Astrocyte (in vitro differentiated cells and primary cell): Measurements from ENCODE around the gene POU2F1. TPM values are rescaled to one million over a fixed set of nuclear protein-coding genes. Genes with fewer than 3 reads are reported as not detected.

ENCODE experiments used
- DNase-seq: peaks from one replicate; pipeline ENCODE4 v3.0.0-alpha.2; 2010; ENCODE audit warnings: low read depth
- FAIRE-seq: peaks from 2 replicates; lab custom pipeline; 2011; peaks lifted over from hg19 to GRCh38; lab: Jason Lieb, UNC
- H2AFZ ChIP-seq: 2 replicates; pipeline ENCODE4 v1.6.0; 2012; ENCODE audit warnings: low read depth, low read length, inconsistent platforms
- H3K27ac ChIP-seq: 2 replicates; pipeline ENCODE4 v1.5.1; 2011; ENCODE audit warnings: low read depth, low read length, inconsistent platforms
- H3K27me3 ChIP-seq: 2 replicates; pipeline ENCODE4 v1.6.0; 2011; ENCODE audit warnings: low read length, inconsistent platforms; ENCODE audit not compliant: insufficient read depth
- H3K36me3 ChIP-seq: 2 replicates; pipeline ENCODE4 v1.5.1; 2011; ENCODE audit warnings: low read length, inconsistent platforms; ENCODE audit not compliant: insufficient read depth
- H3K4me1 ChIP-seq: 2 replicates; pipeline ENCODE4 v1.5.1; 2011; ENCODE audit warnings: low read length, inconsistent platforms; ENCODE audit not compliant: insufficient read depth
- H3K4me2 ChIP-seq: 2 replicates; pipeline ENCODE4 v1.6.0; 2012; ENCODE audit warnings: low read length, inconsistent platforms
- H3K4me3 ChIP-seq: 2 replicates; pipeline ENCODE4 v1.5.1; 2011; ENCODE audit warnings: low read depth, mild to moderate bottlenecking, low read length, inconsistent platforms; ENCODE audit not compliant: insufficient read depth
- H3K79me2 ChIP-seq: 2 replicates; pipeline ENCODE4 v1.6.0; 2012; ENCODE audit warnings: mild to moderate bottlenecking, low read length, inconsistent platforms; ENCODE audit not compliant: insufficient read depth
- H3K9ac ChIP-seq: 2 replicates; pipeline ENCODE4 v1.6.0; 2012; ENCODE audit warnings: mild to moderate bottlenecking, low read length, inconsistent platforms
- H3K9me3 ChIP-seq: 2 replicates; pipeline ENCODE4 v1.5.1; 2012; ENCODE audit warnings: low read depth, mild to moderate bottlenecking, low read length, inconsistent platforms; ENCODE audit not compliant: insufficient read depth
- H4K20me1 ChIP-seq: 2 replicates; pipeline ENCODE4 v1.6.0; 2012; ENCODE audit warnings: low read length, inconsistent platforms; ENCODE audit not compliant: insufficient read depth
- H3K27ac Mint-ChIP-seq: one replicate; pipeline ENCODE4 v1.8.0; 2021; ENCODE audit warnings: mild to moderate bottlenecking, mixed read lengths; ENCODE audit not compliant: unreplicated experiment
- H3K27me3 Mint-ChIP-seq: one replicate; pipeline ENCODE4 v1.8.0; 2021; ENCODE audit warnings: low read depth, mixed read lengths; ENCODE audit not compliant: unreplicated experiment
- H3K36me3 Mint-ChIP-seq: one replicate; pipeline ENCODE4 v1.8.0; 2021; ENCODE audit warnings: low read depth, mixed read lengths; ENCODE audit not compliant: unreplicated experiment
- H3K4me1 Mint-ChIP-seq: one replicate; pipeline ENCODE4 v1.8.0; 2021; ENCODE audit warnings: low read depth, mixed read lengths; ENCODE audit not compliant: unreplicated experiment
- H3K4me3 Mint-ChIP-seq: one replicate; pipeline ENCODE4 v1.8.0; 2021; ENCODE audit warnings: mild to moderate bottlenecking, moderate library complexity, mixed read lengths; ENCODE audit not compliant: unreplicated experiment
- H3K9me3 Mint-ChIP-seq: one replicate; pipeline ENCODE4 v1.8.0; 2021; ENCODE audit warnings: mild to moderate bottlenecking, mixed read lengths; ENCODE audit not compliant: unreplicated experiment
- EZH2 ChIP-seq: IDR thresholded peaks from 2 replicates; pipeline ENCODE4 v1.6.1; 2012; ENCODE audit warnings: mild to moderate bottlenecking, low read length, inconsistent platforms; ENCODE audit not compliant: insufficient read depth
- total RNA-seq: library from RNA; stranded (reverse); gene quantifications from 2 replicates; pipeline ENCODE4 v1.2.1, GENCODE V29; 2021
- TF ChIP-seq, protein P1 (sequence below): IDR thresholded peaks from 2 replicates; pipeline ENCODE4 v1.5.1; 2011; ENCODE audit warnings: low read depth, mild to moderate bottlenecking, inconsistent platforms, low read length, moderate library complexity; ENCODE audit not compliant: insufficient read depth

The POU2F1 gene
- total RNA-seq, 1 donor from 2014 or later = 21.7 TPM

DNA sequence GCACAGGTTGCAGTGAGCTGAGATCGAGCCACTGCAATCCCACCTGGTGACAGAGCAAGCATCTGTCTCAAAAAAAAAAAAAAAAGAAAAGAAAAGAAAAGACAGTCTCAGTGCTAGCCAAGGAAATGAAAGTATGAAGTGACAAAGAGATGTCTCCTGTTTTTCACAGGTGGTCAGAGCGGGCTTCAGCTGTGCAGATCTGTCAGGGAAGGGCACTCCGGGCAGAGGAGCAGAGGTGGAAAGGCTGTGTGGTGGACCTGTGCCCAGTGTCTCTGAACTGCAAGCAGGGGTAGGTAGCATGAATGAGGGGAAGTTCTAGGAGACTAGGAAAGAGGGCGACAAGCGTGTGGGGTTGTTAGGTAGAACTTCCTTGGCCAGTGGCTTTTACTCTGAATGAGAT is 230.2 kb downstream of the POU2F1 start:
- Histone ChIP-seq H3K27ac (no peak overlapping the region), H2AFZ (no peak overlapping the region), H3K9ac (no peak overlapping the region), H3K4me1 (peaks cover 3% of the 10 kb centered on the region), H4K20me1 (no peaks in the 10 kb centered on the region), H3K9me3 (no peaks in the 10 kb centered on the region), H3K4me3 (no peak overlapping the region), H3K79me2 (no peaks in the 10 kb centered on the region), H3K4me2 (no peak overlapping the region), H3K27me3 (peaks cover 4% of the 10 kb centered on the region), H3K36me3 (no peaks in the 10 kb centered on the region)
- Mint-ChIP-seq H3K4me1 (no peaks in the 10 kb centered on the region), H3K4me3 (no peak overlapping the region), H3K27me3 (peaks cover 24% of the 10 kb centered on the region), H3K9me3 (no peaks in the 10 kb centered on the region), H3K27ac (no peak overlapping the region), H3K36me3 (no peaks in the 10 kb centered on the region)
- FAIRE-seq (no peak), DNase-seq (no peak)
- TF ChIP-seq, protein P1, sequence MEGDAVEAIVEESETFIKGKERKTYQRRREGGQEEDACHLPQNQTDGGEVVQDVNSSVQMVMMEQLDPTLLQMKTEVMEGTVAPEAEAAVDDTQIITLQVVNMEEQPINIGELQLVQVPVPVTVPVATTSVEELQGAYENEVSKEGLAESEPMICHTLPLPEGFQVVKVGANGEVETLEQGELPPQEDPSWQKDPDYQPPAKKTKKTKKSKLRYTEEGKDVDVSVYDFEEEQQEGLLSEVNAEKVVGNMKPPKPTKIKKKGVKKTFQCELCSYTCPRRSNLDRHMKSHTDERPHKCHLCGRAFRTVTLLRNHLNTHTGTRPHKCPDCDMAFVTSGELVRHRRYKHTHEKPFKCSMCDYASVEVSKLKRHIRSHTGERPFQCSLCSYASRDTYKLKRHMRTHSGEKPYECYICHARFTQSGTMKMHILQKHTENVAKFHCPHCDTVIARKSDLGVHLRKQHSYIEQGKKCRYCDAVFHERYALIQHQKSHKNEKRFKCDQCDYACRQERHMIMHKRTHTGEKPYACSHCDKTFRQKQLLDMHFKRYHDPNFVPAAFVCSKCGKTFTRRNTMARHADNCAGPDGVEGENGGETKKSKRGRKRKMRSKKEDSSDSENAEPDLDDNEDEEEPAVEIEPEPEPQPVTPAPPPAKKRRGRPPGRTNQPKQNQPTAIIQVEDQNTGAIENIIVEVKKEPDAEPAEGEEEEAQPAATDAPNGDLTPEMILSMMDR = no peak

DNA sequence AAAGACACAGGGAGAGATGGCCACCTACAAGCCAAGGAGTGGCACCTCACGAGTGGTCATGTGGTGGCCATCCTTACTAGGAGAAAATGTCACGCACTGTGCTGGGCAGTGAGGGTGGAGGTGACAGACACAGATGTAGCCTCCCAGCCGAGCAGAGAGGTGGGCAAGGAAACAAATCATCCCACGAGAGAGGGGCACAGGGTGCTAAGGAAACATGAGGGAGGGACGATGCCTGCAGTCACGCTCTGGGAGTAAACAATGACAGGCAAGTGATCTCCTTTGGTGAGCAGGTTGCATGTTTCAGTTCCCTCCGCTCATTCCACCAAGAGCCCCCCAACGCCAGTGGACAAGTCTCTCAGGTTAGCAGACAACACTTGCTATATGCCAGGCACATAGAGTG is 231.8 kb downstream of the POU2F1 start:
- no peak for DNase-seq
- Histone ChIP-seq H3K4me2 (no peak overlapping the region), H3K9me3 (no peaks in the 10 kb centered on the region), H3K27ac (no peak overlapping the region), H3K27me3 (peaks cover 11% of the 10 kb centered on the region), H3K4me1 (peaks cover 3% of the 10 kb centered on the region), H2AFZ (no peak overlapping the region), H3K79me2 (no peaks in the 10 kb centered on the region), H4K20me1 (no peaks in the 10 kb centered on the region), H3K36me3 (no peaks in the 10 kb centered on the region), H3K4me3 (no peak overlapping the region), H3K9ac (no peak overlapping the region)
- Mint-ChIP-seq H3K27me3 (peaks cover 32% of the 10 kb centered on the region), H3K27ac (no peak overlapping the region), H3K4me3 (no peak overlapping the region), H3K36me3 (no peaks in the 10 kb centered on the region), H3K9me3 (peaks cover under 1% of the 10 kb centered on the region), H3K4me1 (no peaks in the 10 kb centered on the region)
- TF ChIP-seq EZH2 = no peak
- TF ChIP-seq, protein P1 = no peak
- no peak for FAIRE-seq

DNA sequence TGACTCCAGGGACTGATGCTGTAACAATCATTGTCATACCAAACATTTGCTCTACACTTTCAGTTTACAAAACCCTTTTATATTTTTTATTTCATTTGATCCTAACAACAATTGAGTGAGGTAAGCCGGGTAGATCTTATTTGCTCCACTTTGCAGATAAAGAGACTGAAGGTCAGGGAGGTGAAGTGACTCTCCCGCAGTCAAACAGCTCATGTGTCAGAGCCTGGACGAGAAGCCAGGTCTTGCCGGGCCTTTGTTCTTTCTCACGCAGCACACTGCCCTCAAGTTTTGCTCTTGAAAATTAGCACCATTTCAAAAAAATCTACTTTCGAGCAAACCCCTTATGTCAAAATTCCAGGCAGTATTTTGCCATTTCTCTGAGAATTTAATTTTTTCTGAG is 232.4 kb downstream of the POU2F1 start:
- Histone ChIP-seq H3K9ac (no peak overlapping the region), H4K20me1 (no peaks in the 10 kb centered on the region), H3K27me3 (peaks cover 11% of the 10 kb centered on the region), H3K4me1 (peaks cover 3% of the 10 kb centered on the region), H3K27ac (no peak overlapping the region), H3K9me3 (no peaks in the 10 kb centered on the region), H3K4me2 (no peak overlapping the region), H3K4me3 (no peak overlapping the region), H2AFZ (no peak overlapping the region), H3K79me2 (no peaks in the 10 kb centered on the region), H3K36me3 (no peaks in the 10 kb centered on the region)
- no peak for FAIRE-seq
- peaks cover 38% of the 10 kb centered on the region for H3K27me3 Mint-ChIP-seq
- H3K36me3 Mint-ChIP-seq = no peaks in the 10 kb centered on the region
- peaks cover 2% of the 10 kb centered on the region for H3K9me3 Mint-ChIP-seq
- no peak for DNase-seq
- no peak overlapping the region for H3K4me3 Mint-ChIP-seq
- TF ChIP-seq, protein P1 = no peak
- no peak for TF ChIP-seq EZH2
- no peak overlapping the region for H3K27ac Mint-ChIP-seq
- H3K4me1 Mint-ChIP-seq = no peaks in the 10 kb centered on the region
